Left renal cortex interstitium (tissue), 4 donors: ENCODE data around the gene KCNJ6. TPM values are rescaled to one million over a fixed set of nuclear protein-coding genes. Genes with fewer than 3 reads are reported as not detected.
"Not testable (repeated sequence)": the region's sequence is repeated elsewhere in the genome, so short reads cannot be mapped to it uniquely, and the experiment has no call there.

Experiments
- DNase-seq, 4 donors: peaks; one replicate each; pipeline ENCODE4 v3.0.0-alpha.2; 2013; ENCODE audit warnings: low read depth in 4 of 4, low spot score in 2 of 4, missing footprints in 1 of 4
- polyA plus RNA-seq, 4 donors: library from polyadenylated mRNA; unstranded; fragments of 120-200 nt; gene quantifications; one replicate each; pipeline ENCODE4 v1.2.1, GENCODE V29; 2013; ENCODE audit not compliant: insufficient read length in 4 of 4

The KCNJ6 gene
- polyA plus RNA-seq, 4 donors: 0.17 to 0.59 (median 0.26) TPM

- peak in 3 of 4 donors; percentile 31 to 59 (median 34) for DNase-seq
These were observed 257.3 kb downstream of the KCNJ6 start for GRCh38 chr21:37658817-37659458.

- DNase-seq: no peak
These were observed 258.0 kb downstream of the KCNJ6 start for GRCh38 chr21:37658121-37658816.

DNA sequence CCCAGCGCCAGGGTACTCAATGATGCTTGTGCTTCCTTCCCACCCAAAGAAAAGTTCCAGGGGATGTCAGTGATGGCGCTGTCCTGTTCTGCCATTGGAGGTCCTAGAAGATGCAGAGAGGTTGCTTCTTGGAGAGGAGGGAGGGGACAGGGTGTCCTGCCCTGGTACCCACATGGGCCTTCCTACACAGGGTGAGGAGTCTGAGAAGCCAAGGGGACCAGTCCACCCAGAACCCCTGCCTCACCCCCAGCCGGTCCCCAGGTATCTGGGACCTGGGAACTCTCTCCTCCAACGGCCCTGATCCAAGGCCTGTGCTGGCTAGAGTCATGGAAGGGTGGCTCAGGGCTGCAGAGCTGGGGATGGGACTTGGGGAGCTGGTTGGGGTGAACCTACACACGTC is 259.4 kb downstream of the KCNJ6 start:
- no peak for DNase-seq

DNA sequence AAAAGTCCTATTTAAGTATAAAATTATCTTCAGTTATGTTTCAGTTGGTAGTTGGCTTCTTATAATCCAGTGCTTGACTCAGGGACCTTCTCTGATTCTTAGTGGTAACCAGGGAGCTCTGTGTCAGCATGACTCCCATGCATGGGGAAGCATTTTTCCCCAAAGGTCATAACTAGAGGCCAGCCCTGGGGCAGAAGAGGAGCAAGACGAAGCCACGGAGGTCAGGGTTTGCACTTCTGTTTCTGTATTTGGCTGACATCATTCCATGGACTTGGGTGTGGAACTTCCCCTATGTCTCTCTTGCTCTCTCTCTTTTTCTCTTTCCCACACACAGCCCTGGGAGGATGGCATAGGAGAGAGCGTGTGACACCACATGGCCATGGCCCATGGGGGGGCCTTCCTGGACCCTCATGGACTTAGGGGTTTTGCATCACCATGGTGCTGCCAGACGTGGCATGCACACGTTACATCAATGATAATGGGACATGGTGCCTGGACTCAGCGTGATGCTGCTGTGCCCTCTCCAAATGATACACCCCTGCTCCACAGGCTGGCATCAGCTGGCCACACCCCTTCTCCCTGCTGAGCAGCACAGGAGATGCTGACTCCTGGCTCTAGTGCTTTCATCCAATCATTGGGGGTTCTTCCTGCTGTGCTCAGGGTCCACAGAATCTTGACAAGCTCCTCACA is 260.5 kb downstream of the KCNJ6 start:
- DNase-seq: no peak

- DNase-seq: no peak
These were observed 261.7 kb downstream of the KCNJ6 start for GRCh38 chr21:37654596-37654995.

DNA sequence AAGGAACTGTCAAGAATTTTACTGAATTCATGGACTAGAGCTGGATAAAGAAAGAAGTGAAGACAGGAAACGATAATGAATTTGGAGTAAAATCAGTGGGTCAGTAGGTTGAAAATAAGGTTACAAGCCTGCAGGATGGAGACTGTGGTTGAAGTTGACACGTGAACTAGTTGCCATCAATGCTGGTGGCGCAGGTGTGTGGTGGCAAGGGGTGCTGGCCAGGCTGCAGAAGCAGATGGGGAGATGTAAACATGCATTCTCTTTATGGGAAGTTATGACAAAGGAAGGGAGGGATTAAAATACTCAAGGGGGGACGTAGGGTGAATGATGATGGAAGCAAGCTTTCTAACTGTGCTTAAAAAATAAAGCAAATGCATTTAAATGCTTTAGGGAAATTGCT is 263.1 kb downstream of the KCNJ6 start:
- no peak for DNase-seq

DNA sequence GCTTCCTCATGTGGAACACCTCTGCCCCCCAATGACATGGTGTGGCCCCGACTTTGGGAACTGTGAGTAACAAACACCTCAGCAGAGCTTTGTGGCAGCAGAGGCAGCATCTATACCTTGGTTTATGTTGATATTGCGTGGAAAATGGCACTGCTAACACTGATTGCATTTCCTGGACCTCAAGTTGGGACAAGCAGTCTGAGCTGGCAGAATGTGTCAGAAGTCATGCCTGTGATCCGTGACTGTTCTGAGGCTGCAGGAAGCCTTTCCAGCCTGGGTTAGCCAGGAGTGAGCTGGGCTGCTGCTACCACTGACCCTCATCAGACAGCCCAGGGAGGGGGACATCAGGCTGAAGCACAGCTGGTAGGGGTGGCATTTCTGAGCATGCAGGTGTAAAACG is 268.5 kb downstream of the KCNJ6 start:
- no peak for DNase-seq

GRCh38 chr21:37646761-37647160 is 269.5 kb downstream of the KCNJ6 start:
- not testable (repeated sequence) for DNase-seq

DNA sequence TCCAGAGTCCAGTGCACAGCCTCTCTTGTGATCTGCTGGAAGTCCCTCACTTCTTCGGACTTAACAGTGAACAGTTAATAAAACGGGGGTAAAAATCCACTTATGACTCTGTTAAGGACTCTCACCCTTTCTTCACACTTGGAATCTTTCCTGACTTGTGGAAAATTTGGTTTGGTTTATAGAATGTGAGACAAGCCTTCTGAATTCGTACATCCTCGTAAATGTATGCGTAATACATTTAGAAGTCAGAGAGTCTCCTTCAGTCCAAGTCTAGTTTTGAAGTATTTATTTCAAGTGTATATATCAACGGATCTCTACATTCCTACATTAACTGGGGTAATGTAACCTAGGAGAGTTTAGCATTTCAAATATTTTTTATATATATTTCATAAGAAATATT is 270.4 kb downstream of the KCNJ6 start:
- DNase-seq: no peak

DNA sequence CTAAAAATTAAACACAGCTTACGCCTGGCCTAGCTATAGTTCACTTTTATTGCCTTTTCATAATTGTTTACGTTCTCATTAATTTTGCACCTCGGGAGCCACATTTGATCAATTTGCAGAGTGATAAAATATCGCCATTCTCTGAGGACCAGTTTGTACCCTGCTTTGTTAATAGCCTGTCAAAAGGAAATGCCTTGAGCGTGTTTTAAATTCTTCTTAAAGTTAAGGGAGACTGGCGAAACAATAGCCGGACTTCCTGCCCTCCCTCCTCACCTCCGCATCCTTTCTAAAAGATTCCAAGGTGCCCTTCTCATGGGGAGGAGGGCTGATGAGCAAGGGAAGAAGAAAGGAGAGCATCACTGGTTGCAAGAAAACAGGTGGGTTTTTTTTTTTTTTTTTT is 271.6 kb downstream of the KCNJ6 start:
- DNase-seq: no peak

GRCh38 chr21:37643862-37644261 is 272.4 kb downstream of the KCNJ6 start:
- DNase-seq: not testable (repeated sequence)

DNA sequence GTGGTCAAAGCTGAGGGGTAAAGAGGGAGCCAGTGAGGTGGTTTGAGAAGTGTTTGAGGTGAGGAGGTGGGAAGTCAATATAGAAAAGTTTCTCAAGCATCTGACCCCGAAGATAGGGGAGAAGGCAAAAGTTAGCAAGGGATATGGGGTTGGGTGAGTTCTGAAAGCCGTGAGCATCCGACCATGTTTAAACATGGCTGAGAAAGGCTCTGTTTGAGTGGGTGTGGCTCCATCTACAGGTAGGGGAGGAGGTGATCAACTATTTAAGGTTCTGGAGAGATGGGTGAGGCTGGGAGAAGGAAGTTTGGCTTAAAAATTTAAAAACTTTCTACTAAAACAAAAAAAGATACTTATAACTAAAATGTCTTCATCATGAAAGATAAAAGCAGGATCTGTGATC is 273.8 kb downstream of the KCNJ6 start:
- DNase-seq: no peak

GRCh38 chr21:37639756-37640155 is 276.5 kb downstream of the KCNJ6 start:
- no peak for DNase-seq

GRCh38 chr21:37636152-37636860 is 280.0 kb downstream of the KCNJ6 start:
- DNase-seq: no peak

DNA sequence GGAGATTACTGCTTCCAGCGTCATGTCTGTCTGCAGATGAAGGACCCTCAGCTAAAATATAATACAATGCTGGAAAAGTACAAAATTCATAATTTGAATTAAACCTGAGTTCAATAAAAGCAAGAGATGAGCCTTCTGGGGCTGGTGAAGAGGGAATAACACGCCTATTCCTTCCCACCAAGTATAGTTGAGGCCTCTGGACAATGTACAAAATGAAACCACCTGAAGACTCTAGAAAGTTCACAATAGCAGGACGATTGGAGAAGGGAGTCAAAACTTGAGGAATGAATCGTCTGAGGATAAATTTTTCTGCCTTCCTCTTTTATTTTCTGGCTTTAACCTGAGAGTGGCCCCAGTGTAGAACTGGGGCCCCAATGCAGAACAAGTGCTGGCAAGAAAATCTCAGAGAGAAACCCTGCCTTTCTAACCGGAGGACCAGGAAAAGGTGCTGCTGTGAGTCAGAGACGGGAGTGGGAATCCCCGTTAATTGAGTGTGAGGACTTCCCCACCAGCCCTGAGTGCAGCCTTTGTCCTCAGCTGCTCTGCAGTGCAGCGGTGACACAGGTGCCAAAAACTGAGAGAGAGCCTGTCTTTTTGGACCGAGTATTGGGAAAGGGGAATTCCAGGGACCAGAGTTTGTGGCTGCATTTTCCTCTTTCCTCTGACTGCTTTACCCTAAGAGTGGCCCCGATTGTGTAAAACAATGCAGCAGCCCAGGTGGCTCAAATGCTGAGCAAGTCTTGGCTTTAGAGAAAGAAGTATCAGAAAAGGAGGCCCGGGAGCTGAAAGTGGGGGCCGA is 284.7 kb downstream of the KCNJ6 start:
- no peak for DNase-seq

- no peak for DNase-seq
These were observed 285.4 kb downstream of the KCNJ6 start for GRCh38 chr21:37630872-37631271.

GRCh38 chr21:37628362-37628761 is 287.9 kb downstream of the KCNJ6 start:
- DNase-seq: no peak

DNA sequence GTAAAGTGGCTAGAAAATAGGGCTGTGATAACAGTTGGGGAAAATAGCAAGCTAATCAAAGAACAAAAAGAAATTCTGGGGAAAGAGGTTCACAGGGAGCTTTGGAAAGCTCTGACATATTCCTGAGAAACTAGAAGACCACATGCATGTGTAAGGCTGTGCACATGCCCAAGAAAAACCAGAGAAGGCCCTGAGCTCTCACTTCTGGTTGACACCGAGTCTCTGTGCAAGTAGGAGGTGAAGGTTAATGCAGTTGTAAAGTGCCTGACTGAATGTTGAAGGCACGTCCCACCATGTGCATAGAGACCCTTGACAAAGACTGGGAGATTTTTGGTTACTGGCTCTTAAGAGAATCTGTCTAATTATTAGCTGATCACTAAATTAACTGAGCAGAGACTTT is 288.7 kb downstream of the KCNJ6 start:
- DNase-seq: no peak

DNA sequence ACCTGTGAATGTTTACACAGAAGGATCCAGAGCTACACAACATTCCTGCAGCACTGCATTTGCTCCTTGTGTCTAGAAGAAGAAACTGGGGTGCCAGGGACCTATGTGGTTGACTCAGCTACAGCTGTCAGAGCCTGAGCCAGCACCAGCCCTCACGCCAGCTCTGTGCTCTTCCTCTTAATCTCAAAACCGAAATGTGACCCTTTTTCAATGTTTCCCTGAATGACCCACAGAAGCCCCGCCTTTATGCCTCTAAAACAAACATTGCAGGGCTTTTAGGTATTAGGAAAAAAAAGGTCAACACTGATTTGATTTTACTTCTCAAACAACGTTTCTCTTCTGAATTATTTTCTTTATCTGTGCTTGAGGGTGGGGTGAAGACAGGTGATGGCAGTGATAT is 289.2 kb downstream of the KCNJ6 start:
- DNase-seq: no peak

- no peak for DNase-seq
These were observed 289.9 kb downstream of the KCNJ6 start for GRCh38 chr21:37626320-37626719.
